K562 (cell line): ENCODE results near the gene CTXN1. TPM values are rescaled to one million over a fixed set of nuclear protein-coding genes. Genes with fewer than 3 reads are reported as not detected.

Experiments
- CREB1 ChIP-seq, 2 experiments: sonication (generic) in 1 of 2; formaldehyde crosslinking in 1 of 2; IDR thresholded peaks; 2 replicates each; pipeline versions ENCODE4 v1.6.1 to v1.8.0; 2012 to 2022; ENCODE audit warnings: inconsistent platforms in 1 of 2, mild to moderate bottlenecking in 1 of 2, missing genetic modification reagents in 1 of 2, moderate library complexity in 1 of 2
- FOXP4 ChIP-seq: sonication (generic); formaldehyde crosslinking; IDR thresholded peaks from 2 replicates; pipeline ENCODE4 v1.8.0; 2022; ENCODE audit warnings: mild to moderate bottlenecking, missing genetic modification reagents, borderline replicate concordance
- SAFB ChIP-seq: fragments of 200-400 bp; formaldehyde crosslinking; IDR thresholded peaks from 2 replicates; pipeline ENCODE4 v1.6.1; 2017; ENCODE audit warnings: low read depth, low read length, borderline replicate concordance
- TGIF2 ChIP-seq: sonication (generic); formaldehyde crosslinking; IDR thresholded peaks from 2 replicates; pipeline ENCODE4 v1.8.1; 2022; ENCODE audit warnings: mild to moderate bottlenecking, missing genetic modification reagents, moderate library complexity
- ZFPM2 ChIP-seq: fragments of 250-450 bp; sonication (Bioruptor Pico); IDR thresholded peaks from 2 replicates; pipeline ENCODE4 v1.5.1; 2022; ENCODE audit warnings: mild to moderate bottlenecking
- ZFX ChIP-seq: sonication (generic); formaldehyde crosslinking; IDR thresholded peaks from 2 replicates; pipeline ENCODE4 v1.8.0; 2022; ENCODE audit warnings: mild to moderate bottlenecking, missing genetic modification reagents, moderate library complexity
- ZNF124 ChIP-seq: sonication (generic); formaldehyde crosslinking; IDR thresholded peaks from 2 replicates; pipeline ENCODE4 v1.8.1; 2022; ENCODE audit warnings: missing genetic modification reagents
- polyA plus RNA-seq, 8 experiments: library from polyadenylated mRNA; depleted of rRNA in 4 of 8; stranded (reverse) in 5 of 8; unstranded in 3 of 8; fragments of >200 nt; fragmentation: Nextera tagmentation in 2 of 8; fragmentation: Illumina TruSeq in 1 of 8; extraction: Ambion mirVana in 2 of 8; extraction: Trizol in 1 of 8; gene quantifications; 2 replicates each; pipeline versions ENCODE4 v1.2.1 to v1.2.3, GENCODE V29; 2011 to 2014; ENCODE audit warnings: inconsistent platforms in 1 of 8, missing spikeins in 1 of 8
- total RNA-seq, 7 experiments: library from RNA; depleted of rRNA in 6 of 7; stranded (reverse); fragments of >200 nt in 6 of 7; fragmentation: Illumina TruSeq in 2 of 7; extraction: Trizol in 2 of 7; gene quantifications; 2 replicates each; pipeline versions ENCODE4 v1.2.1 to v1.2.3, GENCODE V29; 2011 to 2021; ENCODE audit warnings: low replicate concordance in 1 of 7

CTXN1 gene
- total and polyA plus RNA-seq, 9 of the 15 experiments (the other 6 are each of a cell fraction or from before 2014, with no cell fraction given): 0.15 to 37.4 (median 1.8) TPM; not detected in 2

- TF ChIP-seq FOXP4 (CRISPR knock-in tag) (0 out of 2 replicates have a peak, but pooled peaks have one; percentile 65), ZNF124 (CRISPR knock-in tag) (no peak), TGIF2 (CRISPR knock-in tag) (peak; percentile 50; the same call in 1 of the 2 replicates), ZFPM2 (CRISPR knock-in tag) (no peak), CREB1 (IDR thresholded peaks at IDR 0.05) (no peak), CREB1 (CRISPR knock-in tag; IDR thresholded peaks at IDR 0.05) (0 out of 2 replicates have a peak, but pooled peaks have one; percentile 43), ZFX (CRISPR knock-in tag) (peak; percentile 13; the same call in 1 of the 2 replicates), SAFB (0 out of 2 replicates have a peak, but pooled peaks have one; percentile 27)
Measured at GRCh38 chr19:7904074-7905020, 21.6 kb downstream of the CTXN1 start (continued).
